ENCODE data around the gene RNF166. TPM values are rescaled to one million over a fixed set of nuclear protein-coding genes. Genes with fewer than 3 reads are reported as not detected.

Gene RNF166
- total RNA-seq, 1 donor from 2014 or later = 20.8 TPM

DNA sequence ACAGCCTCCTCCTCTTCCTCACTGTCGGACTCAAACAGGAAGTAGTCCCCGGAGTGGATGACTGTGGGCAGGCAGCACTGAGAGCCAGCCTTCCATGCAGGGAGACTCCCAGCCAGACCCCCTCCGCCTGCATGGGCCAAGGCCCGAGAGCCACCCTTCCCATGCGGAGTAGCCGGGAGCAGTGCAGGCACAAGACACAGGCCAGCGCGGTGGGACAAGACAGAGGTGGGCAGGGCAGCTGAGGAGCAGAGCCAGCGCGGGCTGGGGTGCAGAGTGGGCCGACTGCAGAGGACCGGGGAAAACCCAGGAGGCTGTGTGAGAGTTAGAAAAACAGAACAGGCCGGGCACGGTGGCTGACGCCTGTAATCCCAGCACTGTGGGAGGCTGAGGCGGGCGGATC lies 17.7 kb upstream of the RNF166 start:
- DNase-seq (ENCODE audit: low read depth, low spot score) = no peak

DNA sequence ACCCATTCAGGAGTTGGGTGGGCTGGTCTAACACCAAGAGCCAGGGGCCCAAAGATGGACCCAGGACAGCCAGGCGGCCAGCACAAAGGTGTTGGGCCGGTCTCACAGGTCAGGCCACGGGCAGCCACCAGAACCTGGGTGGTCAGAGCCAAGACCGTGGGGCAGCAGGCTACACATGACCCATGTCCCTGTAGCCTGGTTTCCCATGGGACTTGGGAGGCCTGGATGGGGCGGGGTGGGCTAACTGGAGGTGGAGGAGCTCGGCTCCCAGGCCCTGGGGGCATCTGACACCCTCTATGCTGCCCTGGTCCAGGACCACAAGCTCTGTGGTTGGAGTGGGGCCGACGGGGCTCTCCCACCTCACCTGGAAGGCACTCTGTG lies 17.3 kb upstream of the RNF166 start:
- DNase-seq (ENCODE audit: low read depth, low spot score) = no peak

DNA sequence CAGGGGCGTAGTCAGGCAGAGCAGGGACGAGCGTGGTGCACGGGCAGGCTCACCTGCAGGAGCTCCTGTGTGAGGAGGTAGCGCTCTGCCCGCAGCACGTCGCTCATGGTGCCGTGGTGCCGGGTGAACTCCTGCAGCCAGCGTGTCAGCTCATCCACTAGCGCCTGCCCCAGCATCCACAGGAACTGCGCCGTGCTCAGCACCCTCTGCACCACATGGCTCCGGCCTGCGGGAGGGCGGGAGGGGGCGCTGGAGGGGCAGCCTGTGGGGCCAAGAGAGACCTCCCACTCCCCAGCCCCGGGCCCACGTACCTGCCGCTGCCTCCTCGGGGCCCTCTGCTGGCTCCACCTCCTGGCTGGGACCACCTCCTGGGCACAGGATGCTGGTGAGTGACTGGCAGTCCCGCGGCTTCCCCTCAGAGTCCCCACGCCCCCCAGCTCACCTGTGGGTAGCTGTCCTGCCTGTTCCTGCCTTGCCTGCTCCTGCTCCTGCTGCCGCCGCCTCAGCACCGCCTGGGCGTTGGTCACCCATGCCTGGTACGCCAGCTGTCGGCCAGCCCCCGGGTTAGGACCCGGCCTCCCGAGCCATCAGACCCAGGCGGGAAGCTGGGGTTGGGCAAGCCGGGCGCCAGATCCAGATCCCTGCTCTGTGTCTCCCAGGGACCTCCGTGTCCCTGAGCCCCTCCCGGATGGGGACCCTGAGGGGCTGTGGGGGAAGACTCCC lies 16.7 kb upstream of the RNF166 start:
- DNase-seq (ENCODE audit: low read depth, low spot score) = no peak

DNA sequence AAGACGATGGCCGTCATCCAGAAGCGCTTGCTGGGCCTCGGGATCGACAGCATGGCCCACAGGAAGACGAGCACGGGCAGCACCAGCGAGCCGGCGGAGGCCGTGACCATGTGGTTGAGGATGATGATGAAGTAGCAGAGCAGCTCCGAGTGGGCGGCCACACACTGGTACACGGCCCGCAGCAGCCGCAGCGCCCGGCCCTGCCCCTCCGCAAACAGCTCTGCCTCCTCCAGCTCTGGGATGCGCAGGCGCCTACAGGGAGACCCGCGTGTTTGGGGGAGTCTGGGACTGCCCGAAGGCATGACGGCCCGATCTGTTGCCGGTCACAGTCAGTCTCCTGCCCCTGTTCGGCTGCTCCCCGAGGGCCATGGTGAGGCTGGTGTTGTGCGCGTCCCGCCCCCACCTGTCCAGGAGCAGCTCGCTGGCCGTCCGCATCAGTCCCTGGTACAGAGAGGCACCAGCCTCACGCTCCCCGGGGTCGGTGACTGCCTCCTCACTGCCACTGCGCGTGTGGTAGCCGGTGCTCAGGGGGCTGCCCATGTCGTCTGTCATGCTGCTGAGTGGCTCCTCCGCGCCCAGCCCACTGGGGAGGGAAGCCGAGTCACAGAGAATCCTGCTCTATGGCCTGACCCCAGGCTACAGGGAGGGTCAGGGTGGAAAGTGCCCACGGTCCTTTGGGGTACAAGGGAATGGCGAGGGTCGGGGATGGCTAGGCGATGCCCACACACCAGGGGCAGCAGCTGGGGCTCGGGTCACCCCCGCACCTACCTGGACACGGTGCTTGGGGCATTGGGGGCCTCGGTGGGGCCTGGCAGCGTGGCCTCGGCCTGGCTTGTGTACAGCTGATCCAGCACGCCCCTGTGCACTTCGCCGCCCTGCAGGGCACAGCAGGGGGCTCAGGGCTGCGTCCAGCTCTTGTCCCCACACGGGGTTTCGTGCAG lies 15.9 kb upstream of the RNF166 start:
- DNase-seq (ENCODE audit: low read depth, low spot score) = no peak

DNA sequence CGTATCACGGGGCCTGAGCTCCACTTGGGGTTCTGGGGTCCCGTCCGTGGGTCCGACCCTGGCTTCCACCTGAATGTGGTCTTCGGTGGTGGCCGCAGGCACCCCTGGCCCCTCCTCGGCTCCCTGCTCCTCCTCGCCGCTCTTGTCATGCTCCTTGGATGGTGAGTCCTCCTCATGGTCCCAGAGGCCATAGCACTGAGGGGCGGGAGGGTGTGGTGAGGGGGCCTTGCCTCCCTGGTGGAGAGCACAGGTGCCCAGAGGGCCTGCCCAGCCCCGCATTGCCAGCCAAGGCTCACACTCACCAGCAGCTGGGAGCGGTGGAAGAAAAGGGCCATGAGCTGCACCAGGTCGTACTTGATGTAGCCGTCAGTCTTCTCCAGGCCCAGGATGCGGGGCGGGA lies 15.0 kb upstream of the RNF166 start:
- DNase-seq (ENCODE audit: low read depth, low spot score) = no peak

DNA sequence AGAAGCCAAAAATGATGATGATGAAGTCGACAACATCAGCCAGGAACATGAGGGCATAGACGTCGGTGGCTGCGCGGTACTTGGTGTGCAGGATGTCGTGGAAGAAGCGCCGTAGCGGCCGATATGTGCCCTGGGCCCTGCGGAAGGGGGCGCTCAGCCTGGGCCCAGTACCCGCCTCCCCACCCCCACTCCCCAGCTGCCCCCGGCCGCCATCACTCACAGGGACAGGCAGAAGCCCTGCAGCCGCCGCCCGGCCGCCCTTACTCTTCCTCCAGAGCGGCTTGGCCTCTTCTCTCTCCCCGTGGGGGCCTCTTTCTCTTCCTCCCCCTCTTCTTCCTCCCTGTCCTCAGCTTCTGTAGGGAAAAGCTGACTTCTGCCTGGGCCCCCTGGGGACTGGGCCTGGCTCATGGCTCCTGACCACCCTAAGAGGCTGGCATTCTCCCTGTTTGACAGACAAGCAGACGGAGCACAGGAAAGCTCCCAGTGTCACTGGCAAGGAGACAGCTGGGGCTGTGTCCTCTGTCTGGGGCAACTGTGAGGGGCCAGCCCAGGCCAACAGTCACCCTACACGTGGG lies 14.3 kb upstream of the RNF166 start:
- no peak for DNase-seq (ENCODE audit: low read depth, low spot score)

DNA sequence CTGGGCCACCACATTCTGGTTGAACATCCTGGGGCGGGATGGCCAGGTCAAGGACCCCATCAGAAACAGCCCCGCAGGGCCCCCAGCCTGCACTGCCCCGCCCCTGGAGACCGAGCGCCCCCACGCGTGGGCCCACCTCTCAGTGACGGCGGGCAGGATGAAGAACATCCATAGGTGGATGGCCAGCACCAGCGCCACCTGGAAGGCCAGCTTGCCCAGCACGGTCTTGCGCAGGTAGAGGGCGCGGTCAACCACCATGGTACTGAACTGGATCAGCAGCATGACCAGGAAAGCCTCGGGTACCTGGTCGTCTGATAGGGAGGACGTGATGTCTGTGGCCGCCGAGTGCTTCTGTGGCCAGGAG lies 13.7 kb upstream of the RNF166 start:
- no peak for DNase-seq (ENCODE audit: low read depth, low spot score)

DNA sequence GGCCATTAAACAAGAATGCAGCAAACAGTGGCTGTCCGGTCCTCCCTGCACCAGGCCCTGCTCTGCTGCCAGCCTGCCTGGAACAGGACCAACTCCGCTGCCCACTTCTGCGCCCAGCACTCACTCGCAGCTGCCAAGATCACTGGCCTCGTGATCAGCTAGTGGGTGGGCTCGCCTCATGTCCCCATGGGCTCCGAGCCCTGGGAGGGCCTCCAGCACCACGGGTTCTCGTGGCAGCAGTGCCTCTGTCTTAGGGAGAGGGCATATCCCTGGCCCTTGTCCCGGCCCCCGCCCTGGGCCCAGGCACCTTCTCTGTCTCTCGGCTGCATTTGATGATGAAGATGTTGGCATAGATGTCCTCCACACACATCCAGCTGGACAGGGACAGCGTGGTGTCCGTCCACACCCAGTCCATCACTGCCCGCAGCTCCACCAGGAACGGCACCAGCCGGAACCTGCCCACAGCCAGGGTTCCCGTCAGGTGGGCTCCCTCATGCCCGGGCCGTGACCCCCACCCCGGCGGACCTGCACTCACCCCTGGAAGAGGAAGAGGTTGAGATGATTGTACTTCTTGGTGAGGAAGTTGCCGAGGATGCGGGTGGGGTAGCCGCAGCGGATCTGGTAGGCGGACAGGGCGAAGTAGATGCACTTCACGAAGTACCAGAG lies 13.2 kb upstream of the RNF166 start:
- no peak for DNase-seq (ENCODE audit: low read depth, low spot score)

DNA sequence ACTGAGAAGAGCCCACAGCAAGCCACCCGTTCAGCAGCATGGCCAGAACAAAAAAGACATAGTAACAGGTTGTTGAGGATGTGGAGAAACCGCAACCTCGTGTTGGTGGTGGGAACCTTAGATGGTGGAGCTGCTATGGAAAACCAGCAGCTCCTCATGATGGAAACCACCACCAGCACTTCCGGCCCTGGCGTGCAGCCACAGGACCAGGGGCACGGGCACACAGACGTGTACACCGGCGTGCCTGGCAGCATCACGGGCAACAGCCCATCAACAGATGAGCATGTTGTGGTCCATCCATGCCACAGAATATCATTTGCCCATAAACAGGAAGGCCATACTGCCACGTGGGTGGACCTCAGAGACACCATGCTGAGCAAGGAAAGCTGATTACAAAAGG lies 12.0 kb upstream of the RNF166 start:
- DNase-seq (ENCODE audit: low read depth, low spot score) = no peak

DNA sequence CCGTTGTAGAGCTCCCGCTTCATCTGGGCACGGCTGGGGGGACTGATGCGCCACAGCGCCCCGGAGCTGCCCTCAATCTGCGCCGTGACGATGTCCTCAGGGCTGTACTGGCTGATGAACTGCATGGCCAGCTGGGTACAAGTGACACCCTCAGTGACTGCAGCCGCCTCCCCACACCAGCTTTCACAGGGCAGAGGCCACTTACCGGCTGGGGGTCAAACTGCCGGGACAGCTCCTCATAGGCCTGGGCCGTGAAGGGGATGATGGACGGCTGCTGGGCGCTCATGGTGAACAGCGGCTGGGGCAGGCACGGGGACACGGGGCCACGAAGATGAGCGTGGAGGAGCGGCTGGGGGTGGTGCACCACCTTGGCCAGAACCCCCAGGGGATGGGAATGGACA lies 10.4 kb upstream of the RNF166 start:
- DNase-seq (ENCODE audit: low read depth, low spot score) = no peak

DNA sequence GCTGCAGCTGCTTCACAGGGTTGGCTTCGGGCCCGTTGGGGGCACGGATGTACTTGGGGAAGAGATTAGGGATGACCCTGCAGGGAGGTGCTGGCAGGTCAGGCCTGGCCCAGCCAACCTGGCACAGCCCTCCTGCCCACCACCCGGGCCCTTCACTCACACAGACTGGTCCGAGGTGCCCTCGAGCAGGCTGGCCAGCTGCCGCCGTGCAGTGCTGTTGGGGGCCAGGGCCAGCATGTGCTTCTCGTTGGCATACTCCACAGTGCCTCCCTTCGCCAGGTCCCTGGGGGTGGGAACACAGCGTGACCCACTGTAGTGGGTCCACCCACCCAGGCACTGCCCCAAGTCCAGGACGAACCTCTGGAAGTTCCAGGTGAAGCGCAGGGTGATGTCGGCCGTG lies 10.0 kb upstream of the RNF166 start:
- DNase-seq (ENCODE audit: low read depth, low spot score) = no peak

DNA sequence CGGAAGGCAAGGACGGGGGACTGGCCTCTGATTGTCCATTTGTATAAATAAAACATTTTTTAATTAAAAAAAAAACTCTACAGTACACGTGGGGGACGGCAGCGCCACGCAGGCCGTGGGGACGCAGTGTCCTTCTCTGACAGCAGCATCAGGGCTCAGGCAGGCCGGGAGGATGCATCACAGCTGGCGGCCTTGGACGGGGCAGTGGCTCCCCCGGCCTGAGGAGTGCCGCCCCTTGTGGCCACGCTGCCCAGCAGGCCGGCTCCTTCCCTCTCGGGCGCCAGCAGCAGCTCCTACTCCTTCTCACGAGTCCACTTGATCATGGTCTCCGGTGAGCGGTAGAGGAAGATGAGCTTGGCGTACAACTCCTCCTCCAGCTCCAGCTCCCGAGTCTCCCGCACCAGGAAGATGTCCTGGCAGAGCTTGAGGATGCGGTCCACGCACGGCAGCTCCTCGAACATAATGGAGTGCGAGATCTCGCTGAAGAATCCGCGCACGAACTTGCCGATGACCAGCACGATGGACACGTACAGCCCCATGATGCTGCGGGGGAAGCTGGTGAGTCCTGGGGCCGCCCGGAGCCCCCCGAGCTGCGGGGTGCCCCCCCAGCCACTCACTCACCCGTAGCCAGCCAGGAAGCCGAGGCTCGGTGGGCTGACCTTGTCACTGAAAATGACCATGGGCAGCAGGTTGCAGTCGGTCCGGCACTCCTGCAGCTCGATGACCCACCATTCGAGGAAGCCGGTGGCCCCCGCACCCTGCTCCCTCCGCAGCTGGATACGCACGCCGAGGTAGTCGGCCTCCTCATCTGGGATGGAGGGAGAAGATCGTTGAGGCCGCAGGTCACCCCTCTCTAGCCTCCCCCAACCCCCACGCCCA lies 9.3 kb upstream of the RNF166 start:
- DNase-seq (ENCODE audit: low read depth, low spot score) = no peak

DNA sequence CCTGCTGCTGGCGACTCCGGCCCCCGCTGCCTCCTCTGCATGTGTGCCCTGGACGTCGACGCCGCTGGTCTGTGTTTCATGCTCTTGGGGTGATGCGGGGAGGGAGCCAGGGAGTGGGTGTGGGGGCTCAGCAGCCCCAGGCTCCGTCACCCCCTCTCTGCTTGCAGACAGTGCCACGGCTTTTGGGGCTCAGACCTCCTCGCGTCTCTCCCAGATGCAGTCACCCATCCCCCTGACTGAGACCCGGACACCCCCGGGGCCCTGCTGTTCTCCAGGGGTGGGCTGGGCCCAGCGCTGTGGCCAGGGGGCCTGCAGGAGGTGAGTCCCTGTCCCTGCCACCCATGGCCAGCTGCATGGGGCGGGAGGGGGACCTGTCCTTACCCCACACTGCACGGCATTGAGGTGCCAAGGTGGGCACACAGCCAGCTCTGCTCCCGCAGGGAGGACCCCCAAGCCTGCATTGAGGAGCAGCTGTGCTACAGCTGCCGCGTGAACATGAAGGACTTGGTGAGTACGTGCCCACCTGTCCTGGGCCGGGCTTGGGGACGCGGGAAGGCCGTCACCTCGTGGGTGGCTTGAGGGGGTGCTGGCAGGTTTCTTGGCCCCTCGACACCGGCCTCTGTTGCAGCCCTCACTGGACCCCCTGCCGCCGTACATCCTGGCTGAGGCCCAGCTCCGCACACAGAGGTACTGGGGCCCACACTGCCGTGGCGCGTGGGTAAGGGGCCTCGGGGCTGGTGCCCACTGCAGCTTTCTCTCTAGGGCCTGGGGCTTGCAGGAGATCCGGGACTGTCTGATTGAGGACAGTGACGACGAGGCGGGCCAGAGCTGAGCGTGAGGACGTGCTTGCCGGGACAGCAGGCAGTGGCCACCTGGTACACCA lies 8.5 kb upstream of the RNF166 start:
- DNase-seq (ENCODE audit: low read depth, low spot score) = no peak

DNA sequence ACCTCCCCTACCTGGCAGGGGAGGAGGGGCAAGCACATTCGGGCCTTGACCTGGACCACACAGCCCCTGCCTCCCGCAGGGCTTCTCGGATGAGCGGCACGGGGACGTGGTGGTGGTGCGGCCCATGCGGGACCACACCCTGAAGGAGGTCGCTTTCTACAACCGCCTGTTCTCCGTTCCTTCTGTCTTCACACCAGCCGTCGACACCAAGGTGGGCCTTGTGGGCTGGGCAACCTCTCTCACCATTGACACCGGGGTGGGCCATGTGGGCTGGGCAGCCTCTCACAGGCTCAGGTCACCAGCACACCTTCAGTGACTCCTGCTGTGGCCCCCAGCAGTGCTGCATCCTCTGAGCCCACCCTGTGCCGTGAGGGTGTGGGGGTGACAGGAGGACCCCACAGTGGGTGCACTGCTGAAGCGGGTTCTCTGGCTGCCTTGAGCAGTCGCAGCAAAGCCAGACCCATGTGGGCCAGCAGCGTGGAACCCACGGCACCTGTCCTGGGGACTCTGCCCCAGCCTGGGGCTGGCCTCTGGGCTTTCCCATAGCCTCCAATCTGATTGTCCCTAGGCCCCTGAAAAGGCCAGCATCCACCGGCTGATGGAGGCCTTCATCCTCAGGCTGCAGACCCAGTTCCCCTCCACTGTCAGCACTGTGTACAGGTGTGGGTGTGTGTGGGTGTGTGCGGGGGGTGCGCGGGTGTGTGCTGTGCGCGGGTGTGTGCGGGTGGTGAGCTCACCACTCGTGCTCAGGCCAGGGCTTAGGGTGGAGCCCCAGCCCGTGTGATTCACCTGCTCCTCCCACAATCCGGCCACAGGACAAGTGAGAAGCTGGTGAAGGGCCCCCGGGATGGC lies 7.6 kb upstream of the RNF166 start:
- DNase-seq (ENCODE audit: low read depth, low spot score) = no peak

DNA sequence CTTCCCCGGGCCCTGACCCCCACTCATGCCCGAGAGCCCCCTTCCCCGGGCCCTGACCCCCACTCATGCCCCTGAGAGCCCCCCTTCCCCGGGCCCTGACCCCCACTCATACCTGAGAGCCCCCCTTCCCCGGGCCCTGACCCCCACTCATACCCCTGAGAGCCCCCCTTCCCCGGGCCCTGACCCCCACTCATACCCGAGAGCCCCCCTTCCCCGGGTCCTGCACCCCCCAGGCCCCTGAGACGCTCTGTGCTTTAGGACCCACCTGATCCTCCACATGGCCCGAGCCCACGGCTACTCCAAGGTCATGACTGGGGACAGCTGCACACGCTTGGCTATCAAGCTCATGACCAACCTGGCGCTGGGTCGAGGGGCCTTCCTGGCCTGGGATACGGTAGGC lies 6.8 kb upstream of the RNF166 start:
- DNase-seq (ENCODE audit: low read depth, low spot score) = no peak

DNA sequence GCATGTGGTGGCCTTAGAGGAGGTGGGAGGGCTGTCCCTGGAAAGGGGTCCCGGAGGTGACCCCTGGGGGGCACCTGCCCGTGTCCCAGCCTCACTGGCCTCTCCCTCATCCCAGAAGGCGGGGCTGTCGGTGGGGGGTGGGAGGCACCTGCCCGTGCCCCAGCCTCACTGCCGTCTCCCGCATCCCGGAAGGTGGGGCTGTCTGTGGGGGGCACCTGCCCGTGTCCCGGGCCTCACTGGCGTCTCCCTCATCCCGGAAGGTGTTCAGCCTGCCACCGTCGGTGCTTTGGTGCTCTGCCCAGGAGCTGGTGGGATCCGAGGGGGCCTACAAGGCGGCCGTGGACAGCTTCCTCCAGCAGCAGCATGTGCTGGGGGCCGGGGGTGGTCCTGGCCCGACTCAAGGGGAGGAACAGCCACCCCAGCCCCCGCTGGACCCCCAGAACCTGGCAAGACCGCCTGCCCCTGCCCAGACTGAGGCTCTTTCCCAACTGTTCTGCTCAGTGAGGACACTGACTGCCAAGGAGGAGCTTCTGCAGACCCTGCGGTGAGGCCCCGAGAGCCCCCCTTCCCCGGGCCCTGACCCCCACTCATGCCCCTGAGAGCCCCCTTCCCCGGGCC lies 6.3 kb upstream of the RNF166 start:
- no peak for DNase-seq (ENCODE audit: low read depth, low spot score)

DNA sequence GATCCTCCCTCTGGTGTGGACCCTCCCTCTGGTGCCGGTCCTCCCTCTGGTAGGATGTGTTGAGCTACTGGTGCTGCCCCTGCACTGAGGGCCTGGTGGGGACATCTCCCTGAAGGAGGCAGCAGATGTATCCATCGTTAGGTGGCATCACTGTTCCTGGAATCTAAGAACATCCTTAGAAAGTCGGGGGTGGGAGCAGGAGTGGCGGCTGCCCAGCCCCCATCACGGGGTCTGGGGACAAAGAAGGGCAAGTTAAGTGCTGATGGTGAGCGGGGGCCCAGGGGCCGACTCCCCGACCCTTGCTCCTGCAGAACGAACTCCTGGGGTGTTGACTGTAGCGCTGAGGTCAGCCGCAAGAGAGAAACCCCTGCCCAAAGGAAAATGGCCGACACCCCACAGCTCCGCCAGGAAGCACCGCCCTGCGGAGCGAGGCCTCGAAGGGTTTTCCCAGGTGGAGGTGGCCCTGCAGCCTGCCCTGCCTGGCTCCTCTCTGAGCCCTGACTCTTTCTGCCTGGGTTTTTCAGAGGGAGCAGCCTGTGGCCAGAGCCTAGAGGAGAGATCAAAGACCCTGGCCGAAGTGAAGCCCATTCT lies 5.6 kb upstream of the RNF166 start:
- DNase-seq (ENCODE audit: low read depth, low spot score) = no peak

DNA sequence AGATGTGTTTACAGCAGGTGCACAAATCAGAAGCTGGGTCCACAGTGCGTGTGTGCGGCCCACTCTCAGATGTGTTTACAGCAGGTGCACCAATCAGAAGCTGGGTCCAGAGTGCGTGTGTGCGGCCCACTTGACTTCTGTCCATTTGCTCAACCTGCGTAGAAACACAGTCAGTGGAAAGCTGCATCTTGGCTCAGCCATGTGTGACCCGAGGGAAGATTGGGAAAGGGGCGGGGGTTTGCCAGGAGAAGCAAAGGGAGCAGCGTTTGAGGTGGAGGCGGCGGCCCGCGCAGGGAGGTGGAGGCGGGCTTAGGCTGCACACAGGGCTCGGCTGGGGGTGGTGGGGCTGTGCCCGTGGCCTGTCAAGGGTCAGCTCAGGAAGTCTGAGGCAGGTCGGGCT lies 4.3 kb upstream of the RNF166 start:
- DNase-seq (ENCODE audit: low read depth, low spot score) = no peak
